Kidney epithelial cell (primary cell): ENCODE data around the gene MUSTN1. TPM values are rescaled to one million over a fixed set of nuclear protein-coding genes. Genes with fewer than 3 reads are reported as not detected.

Experiments used
- DNase-seq: peaks from one replicate; pipeline ENCODE4 v3.0.0-alpha.2; 2010; ENCODE audit warnings: low read depth
- H3K27me3 ChIP-seq: 2 replicates; pipeline ENCODE4 v1.6.0; 2011; ENCODE audit warnings: low read length; ENCODE audit not compliant: control insufficient read depth, insufficient read depth
- H3K36me3 ChIP-seq: 2 replicates; pipeline ENCODE4 v1.5.1; 2011; ENCODE audit warnings: low read length; ENCODE audit not compliant: control insufficient read depth, insufficient read depth
- H3K4me3 ChIP-seq: 2 replicates; pipeline ENCODE4 v1.5.1; 2011; ENCODE audit warnings: low read depth, mild to moderate bottlenecking, control low read depth, low read length
- total RNA-seq: library from RNA; depleted of rRNA; stranded (reverse); fragments of >200 nt; gene quantifications from 2 replicates; pipeline ENCODE4 v1.2.3, GENCODE V29; 2015
- TF ChIP-seq, protein P1 (sequence below): IDR thresholded peaks from 2 replicates; pipeline ENCODE4 v1.5.1; 2011; ENCODE audit warnings: mild to moderate bottlenecking, moderate library complexity, low read length, control low read depth, inconsistent platforms; ENCODE audit not compliant: insufficient read depth, poor library complexity, severe bottlenecking

MUSTN1 gene
- total RNA-seq, 1 donor from 2014 or later, result not detected

DNA sequence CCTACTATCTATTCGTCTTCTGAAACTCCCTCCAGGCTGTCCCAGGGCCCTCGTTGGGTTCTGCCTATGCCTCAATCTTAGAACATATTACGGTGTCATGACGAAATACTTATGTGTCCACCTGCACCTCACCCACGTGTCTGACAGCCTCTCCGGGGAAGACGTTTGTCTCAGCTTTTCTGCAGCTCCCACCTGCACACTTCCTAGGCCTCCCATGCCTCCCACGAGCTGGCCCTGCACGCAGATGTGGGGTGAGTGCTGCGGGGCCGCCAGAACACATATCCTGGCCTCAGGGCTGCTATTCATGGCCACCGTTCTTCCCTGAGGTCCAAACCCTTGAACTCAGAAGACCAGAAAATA is 7.1 kb upstream of the MUSTN1 start:
- H3K4me3 ChIP-seq, result no peak overlapping the region
- TF ChIP-seq, protein P1, sequence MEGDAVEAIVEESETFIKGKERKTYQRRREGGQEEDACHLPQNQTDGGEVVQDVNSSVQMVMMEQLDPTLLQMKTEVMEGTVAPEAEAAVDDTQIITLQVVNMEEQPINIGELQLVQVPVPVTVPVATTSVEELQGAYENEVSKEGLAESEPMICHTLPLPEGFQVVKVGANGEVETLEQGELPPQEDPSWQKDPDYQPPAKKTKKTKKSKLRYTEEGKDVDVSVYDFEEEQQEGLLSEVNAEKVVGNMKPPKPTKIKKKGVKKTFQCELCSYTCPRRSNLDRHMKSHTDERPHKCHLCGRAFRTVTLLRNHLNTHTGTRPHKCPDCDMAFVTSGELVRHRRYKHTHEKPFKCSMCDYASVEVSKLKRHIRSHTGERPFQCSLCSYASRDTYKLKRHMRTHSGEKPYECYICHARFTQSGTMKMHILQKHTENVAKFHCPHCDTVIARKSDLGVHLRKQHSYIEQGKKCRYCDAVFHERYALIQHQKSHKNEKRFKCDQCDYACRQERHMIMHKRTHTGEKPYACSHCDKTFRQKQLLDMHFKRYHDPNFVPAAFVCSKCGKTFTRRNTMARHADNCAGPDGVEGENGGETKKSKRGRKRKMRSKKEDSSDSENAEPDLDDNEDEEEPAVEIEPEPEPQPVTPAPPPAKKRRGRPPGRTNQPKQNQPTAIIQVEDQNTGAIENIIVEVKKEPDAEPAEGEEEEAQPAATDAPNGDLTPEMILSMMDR, result no peak
- H3K27me3 ChIP-seq, result no peaks in the 10 kb centered on the region
- no peak for DNase-seq
- no peaks in the 10 kb centered on the region for H3K36me3 ChIP-seq

DNA sequence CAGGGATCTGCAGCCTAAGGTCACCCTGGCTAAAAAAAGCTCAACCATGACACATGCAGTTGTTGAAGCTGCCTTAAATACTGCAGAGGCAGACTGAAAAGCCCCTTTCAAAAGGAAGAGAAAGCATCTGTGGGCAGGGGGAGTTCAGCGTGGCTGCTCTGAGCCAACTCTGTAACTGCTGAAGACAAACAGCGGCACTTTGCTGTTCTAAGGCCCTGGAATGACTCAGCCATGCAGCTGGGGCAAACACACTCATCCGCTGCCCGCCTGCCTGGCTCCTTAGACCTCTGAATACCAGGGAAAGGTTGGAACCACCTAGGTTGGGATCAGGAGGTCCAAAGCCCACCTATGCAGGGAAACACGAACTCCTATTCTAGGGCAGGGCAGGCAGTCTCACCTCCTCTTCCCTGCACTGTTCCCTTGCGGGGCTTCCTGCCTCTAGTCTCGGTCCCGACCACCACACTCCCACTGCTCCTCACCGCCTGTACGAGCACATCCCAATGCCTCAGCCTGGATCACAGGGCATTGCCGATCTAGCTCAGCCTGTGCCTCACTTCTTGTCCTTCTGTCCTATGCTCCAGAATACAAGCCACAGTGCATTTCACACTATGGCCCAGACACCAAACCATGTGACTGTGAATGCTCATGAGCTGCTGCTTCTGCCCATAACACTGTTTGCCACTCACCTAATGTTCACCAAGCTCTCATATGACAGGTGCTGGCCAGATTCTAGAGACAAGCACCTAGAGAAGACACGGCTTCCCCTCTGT is 6.6 kb upstream of the MUSTN1 start:
- Histone ChIP-seq H3K36me3 (no peaks in the 10 kb centered on the region), H3K4me3 (no peak overlapping the region), H3K27me3 (no peaks in the 10 kb centered on the region)
- no peak for DNase-seq
- TF ChIP-seq, protein P1, result no peak

DNA sequence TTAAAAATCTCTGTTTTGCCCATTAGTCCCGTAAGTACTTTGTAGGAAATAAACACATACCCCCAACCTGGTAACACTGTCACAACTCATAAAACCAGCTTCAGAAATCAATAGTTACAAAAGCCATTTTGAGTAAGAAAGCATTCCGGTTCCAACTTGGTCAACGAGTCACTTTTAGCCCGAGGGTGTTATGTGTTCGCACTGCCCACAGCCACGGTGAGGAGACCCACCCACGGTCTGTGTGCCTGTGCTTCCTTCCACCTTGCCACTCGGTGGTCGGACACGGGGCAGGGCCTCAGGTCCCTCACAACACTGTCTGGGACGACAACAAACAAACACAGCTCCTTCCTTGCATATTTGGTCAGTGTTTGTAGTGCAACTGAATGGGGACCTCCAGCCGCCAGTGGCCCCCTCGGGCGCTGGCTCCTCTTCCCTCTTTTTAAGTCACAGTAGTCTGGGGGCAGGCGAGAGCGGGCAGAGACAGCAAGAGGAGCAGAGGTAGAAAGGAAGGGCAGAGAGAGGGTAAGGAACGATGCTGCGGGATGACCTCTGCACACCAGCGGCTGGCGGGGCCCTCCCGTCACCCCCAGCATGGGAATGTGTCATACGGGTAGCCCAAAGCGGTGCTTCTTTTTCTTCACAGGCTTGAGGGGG is 5.2 kb upstream of the MUSTN1 start:
- DNase-seq, result no peak
- no peaks in the 10 kb centered on the region for H3K36me3 ChIP-seq
- H3K4me3 ChIP-seq, result no peak overlapping the region
- TF ChIP-seq, protein P1, result no peak
- H3K27me3 ChIP-seq, result no peaks in the 10 kb centered on the region

DNA sequence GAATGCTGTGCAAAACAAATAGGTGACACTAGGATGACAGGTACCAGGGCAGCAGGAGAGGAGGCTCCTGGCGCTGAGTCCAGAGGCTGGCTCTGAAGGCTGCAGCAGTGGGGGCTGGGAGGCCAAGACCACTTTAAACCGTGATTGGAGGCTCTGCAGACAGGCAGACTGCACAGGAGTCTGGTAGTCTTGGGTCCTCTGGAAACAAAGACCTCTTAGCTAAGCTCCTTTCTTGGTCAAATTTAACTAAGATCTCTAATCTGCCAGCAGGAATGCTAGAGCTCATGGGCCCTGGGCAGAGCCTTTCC is 4.4 kb upstream of the MUSTN1 start:
- H3K36me3 ChIP-seq, result no peaks in the 10 kb centered on the region
- TF ChIP-seq, protein P1, result no peak
- no peaks in the 10 kb centered on the region for H3K27me3 ChIP-seq
- no peak overlapping the region for H3K4me3 ChIP-seq
- no peak for DNase-seq

DNA sequence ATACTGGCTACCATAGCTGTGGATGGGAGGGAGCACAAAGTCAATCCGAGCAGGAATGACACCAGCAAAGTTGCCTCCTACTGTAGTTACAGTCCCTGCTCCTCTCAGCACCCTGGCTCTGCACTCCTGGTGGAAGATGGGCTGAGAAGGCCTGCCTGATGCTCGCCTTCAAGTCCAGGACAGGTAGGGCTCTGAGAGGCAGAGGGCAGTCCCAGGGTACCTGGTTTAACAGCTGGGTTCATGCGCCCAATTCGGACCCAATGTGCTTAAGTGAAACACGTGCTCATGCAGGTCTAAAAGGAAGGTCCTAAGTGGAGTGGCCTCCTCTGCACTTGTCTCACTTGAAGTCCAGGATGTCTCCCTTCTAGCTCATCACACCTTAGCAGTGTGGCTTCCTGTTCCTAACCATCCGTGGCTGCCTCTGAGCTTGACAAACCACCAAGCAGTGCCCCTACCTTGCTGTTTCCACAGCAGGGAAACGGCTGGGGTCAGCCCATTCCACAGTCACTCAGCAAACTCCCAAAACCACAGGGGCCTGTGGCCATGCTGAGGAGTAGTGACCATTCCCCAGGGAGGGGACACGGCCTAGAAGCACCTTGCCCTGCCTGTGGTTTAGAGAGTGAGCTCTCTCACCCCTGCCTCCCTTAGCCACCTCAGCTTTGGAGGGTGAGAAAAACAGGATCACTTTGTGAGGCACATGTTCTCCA is 3.9 kb upstream of the MUSTN1 start:
- TF ChIP-seq, protein P1, result no peak
- no peaks in the 10 kb centered on the region for H3K27me3 ChIP-seq
- DNase-seq, result no peak
- no peak overlapping the region for H3K4me3 ChIP-seq
- no peaks in the 10 kb centered on the region for H3K36me3 ChIP-seq
